Activated naive CD8-positive, alpha-beta T cell treated with anti-CD3 and anti-CD28 coated beads, Interleukin-2, amount 50 U/mL, for 24 hours (primary cell): ENCODE measurements around the gene XBP1.
"Not testable (repeated sequence)": the region's sequence is repeated elsewhere in the genome, so short reads cannot be mapped to it uniquely, and the experiment has no call there.

Source experiments
- ATAC-seq: fragments of 150-1000 bp; cut with Tn5 transposase; one replicate; pipeline ENCODE4 v1.10.0; 2021
- DNase-seq: peaks from one replicate; pipeline ENCODE4 v3.0.0; 2021
- H3K27ac Mint-ChIP-seq: one replicate; pipeline ENCODE4 v1.8.0; 2021; ENCODE audit warnings: mild to moderate bottlenecking, mixed read lengths
- H3K27me3 Mint-ChIP-seq: one replicate; pipeline ENCODE4 v1.8.0; 2021; ENCODE audit warnings: mixed read lengths
- H3K36me3 Mint-ChIP-seq: one replicate; pipeline ENCODE4 v1.8.0; 2021; ENCODE audit warnings: low read depth, mixed read lengths
- H3K4me1 Mint-ChIP-seq: one replicate; pipeline ENCODE4 v1.8.0; 2021; ENCODE audit warnings: mixed read lengths
- H3K4me3 Mint-ChIP-seq: one replicate; pipeline ENCODE4 v1.8.0; 2021; ENCODE audit warnings: mild to moderate bottlenecking, moderate library complexity, mixed read lengths
- H3K9me3 Mint-ChIP-seq: one replicate; pipeline ENCODE4 v1.8.0; 2021; ENCODE audit warnings: mixed read lengths

The XBP1 gene

DNA sequence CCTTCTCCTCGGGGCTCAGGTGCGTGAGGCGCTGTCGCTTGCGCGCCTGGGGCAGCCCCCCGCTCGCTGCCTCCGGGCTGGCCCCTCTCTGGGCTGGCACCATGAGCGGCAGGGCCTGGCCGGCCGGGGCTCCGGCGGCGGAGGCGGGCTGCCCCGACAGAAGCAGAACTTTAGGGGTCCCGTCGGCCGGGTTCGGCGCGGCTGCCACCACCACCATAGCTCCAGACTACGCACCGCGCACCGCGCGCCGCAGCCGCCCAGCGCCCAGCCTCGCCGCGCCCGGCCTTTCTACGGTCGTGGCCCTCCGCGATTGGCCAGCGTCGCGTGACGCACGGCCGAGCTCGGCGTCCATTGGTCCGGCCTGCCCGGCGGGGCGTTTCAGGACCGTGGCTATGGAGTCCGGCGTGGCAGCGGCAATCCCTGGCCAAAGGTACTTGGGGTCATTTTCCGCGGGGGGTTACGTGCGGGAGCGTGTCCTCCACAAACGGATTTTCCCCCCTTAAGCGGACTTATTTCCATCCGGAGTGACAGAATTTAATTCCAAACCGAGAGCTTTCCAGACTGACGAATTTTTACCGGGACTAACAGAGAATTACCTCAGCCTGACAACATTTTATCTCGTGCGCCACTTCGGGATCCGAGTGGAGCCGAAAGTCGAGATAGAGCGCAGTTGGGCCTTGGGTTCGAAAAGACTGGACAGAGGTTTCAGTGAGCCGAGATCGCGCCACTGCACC is at the start of gene XBP1:
TSS of gene XBP1 (minus strand) at position 262 of the 734 bp plus-strand sequence.
- Mint-ChIP-seq H3K4me1 (peaks cover 61% of the 10 kb centered on the region), H3K36me3 (peaks cover 51% of the 10 kb centered on the region), H3K4me3 (peak within 1 kb of the TSS; percentile 94), H3K27ac (peak within 1 kb of the TSS; percentile 98), H3K27me3 (no peaks in the 10 kb centered on the region), H3K9me3 (no peaks in the 10 kb centered on the region)
- DNase-seq (peak; percentile 92), ATAC-seq (peak; percentile 87)

DNA sequence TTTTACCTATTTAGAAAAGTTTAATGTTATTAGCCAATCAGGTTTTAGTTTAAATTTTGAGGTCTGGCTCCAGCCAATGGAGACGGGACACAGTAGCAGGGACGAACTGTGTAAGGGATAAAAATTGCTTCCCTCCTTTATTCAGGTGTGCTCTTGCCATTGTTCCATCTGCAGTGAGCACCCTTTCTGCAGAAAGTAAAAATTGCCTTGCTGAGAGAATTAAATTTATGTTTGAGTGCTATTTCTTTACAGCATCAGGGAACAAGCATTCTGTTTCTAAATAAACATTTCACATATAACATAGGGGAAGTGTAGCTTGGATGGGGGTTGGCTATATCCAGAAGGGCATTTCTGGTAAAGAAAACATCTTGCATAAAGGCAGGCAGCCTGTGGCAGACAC is 46.6 kb upstream of the XBP1 start:
- DNase-seq (no peak), ATAC-seq (no peak)
- no peak overlapping the region for H3K4me3 Mint-ChIP-seq
- H3K9me3 Mint-ChIP-seq: peaks cover 8% of the 10 kb centered on the region
- no peaks in the 10 kb centered on the region for H3K4me1 Mint-ChIP-seq
- H3K27me3 Mint-ChIP-seq: no peaks in the 10 kb centered on the region
- no peak overlapping the region for H3K27ac Mint-ChIP-seq
- peaks cover 8% of the 10 kb centered on the region for H3K36me3 Mint-ChIP-seq

DNA sequence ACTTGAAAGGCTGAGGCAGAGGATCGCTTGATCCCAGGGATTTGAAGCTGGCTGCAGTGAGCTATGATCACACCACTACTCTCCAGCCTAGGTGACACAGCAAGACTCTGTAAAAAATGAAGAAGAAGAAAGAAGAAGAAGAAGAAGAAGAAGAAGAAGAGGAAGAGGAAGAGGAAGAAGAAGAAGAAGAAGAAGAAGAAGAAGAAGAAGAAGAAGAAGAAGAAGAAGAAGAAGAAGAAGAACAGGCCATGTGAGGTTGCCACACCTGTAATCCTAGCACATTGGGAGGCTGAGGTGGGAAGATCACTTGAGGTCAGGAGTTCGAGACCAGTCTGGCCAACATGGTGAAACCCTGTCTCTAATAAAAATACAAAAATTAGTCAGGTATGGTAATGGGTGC is 43.9 kb upstream of the XBP1 start:
- not testable (repeated sequence) for H3K36me3 Mint-ChIP-seq, H3K4me3 Mint-ChIP-seq, ATAC-seq, H3K27me3 Mint-ChIP-seq, DNase-seq, H3K9me3 Mint-ChIP-seq, H3K4me1 Mint-ChIP-seq, H3K27ac Mint-ChIP-seq

DNA sequence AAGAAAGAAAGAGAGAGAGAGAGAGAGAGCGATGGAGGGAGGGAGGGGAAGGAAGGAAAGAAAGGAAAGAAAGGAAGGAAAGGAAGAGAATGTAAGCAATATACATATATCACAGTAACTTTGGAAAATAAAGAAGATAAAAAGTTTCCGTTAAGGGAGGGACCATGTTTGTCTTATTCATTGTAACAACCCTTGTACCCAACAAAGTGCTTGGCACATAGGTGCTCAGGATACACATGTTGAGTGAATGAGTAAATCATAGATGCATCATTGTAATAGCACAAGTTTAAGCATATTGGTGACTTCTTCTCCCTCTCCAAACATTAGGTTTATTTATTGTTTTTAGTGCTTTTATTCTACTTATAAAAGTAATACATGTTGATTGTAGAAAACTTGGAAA is 43.3 kb upstream of the XBP1 start:
- no peak overlapping the region for H3K27ac Mint-ChIP-seq
- DNase-seq (no peak), ATAC-seq (no peak)
- H3K4me3 Mint-ChIP-seq: no peak overlapping the region
- H3K27me3 Mint-ChIP-seq: no peaks in the 10 kb centered on the region
- H3K9me3 Mint-ChIP-seq: peaks cover 8% of the 10 kb centered on the region
- H3K4me1 Mint-ChIP-seq: no peaks in the 10 kb centered on the region
- H3K36me3 Mint-ChIP-seq: peaks cover 3% of the 10 kb centered on the region

DNA sequence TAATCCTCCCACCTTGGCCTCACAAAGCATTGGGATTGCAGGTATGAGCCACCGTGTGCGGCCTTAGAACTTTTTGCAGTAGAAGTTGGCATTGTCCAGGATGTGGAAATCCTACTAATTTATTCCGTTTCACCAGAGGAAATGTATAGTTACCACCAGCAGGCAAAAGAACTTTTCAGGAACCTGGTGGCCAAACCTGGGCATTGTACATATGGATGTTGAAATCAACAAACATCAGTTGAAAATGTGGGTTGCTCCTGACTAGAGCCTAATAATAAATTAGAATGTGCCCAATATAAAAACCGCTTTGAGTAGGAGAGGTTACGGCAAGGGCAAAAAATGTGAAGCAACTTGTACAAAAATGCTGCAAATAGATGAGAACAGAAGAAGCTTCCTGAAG is 40.7 kb upstream of the XBP1 start:
- H3K27ac Mint-ChIP-seq: no peak overlapping the region
- no peaks in the 10 kb centered on the region for H3K27me3 Mint-ChIP-seq
- H3K9me3 Mint-ChIP-seq: no peaks in the 10 kb centered on the region
- H3K4me3 Mint-ChIP-seq: no peak overlapping the region
- no peak for ATAC-seq
- no peaks in the 10 kb centered on the region for H3K36me3 Mint-ChIP-seq
- no peak for DNase-seq
- H3K4me1 Mint-ChIP-seq: no peaks in the 10 kb centered on the region

DNA sequence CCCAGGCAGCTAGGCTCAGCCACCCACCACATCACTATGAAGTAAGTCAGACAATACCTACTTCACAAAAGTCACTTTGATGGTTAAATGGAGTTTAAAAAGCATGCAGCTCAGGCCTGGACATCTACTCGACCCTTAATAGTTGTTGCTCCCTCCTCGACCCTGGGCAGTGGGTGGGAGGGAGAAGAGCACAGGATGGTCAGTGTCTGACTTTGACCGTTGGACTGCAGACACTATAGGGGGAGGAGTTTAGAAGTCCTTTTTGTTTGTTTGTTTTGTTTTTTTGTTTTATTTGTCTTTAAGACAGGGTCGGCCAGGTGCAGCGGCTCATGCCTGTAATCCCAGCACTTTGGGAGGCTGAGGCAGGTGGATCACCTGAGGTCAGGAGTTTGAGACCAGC is 38.6 kb upstream of the XBP1 start:
- no peak for ATAC-seq
- H3K4me3 Mint-ChIP-seq: no peak overlapping the region
- H3K27ac Mint-ChIP-seq: no peak overlapping the region
- no peak for DNase-seq
- no peaks in the 10 kb centered on the region for H3K4me1 Mint-ChIP-seq
- no peaks in the 10 kb centered on the region for H3K9me3 Mint-ChIP-seq
- no peaks in the 10 kb centered on the region for H3K36me3 Mint-ChIP-seq
- H3K27me3 Mint-ChIP-seq: no peaks in the 10 kb centered on the region

DNA sequence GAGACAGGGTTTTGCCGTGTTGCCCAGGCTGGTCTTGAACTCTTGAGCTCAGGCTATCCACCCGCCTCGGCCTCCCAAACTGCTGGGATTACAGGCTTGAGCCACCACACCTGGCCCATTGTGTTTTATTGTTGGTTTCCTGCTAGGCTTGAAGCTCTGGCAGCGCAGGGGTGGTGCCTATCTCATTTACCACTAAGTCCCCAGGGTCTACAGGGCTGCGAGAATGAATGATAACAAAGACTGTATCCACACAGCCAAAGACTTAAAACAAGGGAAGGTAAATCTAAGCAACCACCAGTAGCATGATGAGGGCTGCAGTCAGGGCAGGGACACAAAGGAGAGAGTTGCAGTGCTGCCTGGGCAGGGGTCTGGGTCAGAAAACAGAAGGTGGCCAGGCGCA is 37.3 kb upstream of the XBP1 start:
- ATAC-seq: no peak
- Mint-ChIP-seq H3K4me3 (no peak overlapping the region), H3K4me1 (no peaks in the 10 kb centered on the region), H3K27ac (no peak overlapping the region), H3K9me3 (no peaks in the 10 kb centered on the region), H3K36me3 (no peaks in the 10 kb centered on the region), H3K27me3 (no peaks in the 10 kb centered on the region)
- DNase-seq: no peak

DNA sequence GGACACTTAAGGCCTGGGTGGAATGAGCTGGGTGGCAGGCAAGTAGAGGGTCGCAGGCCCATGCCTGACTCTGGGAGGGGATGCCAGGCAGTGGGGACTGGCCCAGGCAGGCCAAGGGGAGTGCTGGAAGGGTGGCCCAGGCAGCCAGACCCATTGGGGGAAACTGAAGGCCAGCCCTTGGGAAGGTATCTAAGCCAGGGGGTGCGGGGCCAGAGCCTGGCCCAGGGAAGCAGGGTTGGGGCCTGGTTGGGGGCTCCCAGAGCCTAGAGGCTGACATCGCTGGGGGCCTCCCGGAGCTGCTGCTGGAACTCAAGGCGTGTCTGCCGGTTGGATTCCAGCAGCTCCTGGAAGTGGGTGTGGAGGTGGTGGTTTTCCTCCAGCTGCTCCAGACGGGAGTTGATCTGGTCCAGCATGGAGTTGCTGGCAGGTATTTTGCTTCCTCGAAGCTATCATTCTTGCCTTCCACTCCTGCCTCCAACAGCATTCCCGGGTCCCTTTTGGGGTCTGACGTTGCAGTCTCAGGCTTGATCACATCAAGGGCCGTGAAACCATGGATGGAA is 35.3 kb upstream of the XBP1 start:
- no peak overlapping the region for H3K27ac Mint-ChIP-seq
- ATAC-seq (no peak), DNase-seq (no peak)
- no peaks in the 10 kb centered on the region for H3K36me3 Mint-ChIP-seq
- H3K27me3 Mint-ChIP-seq: no peaks in the 10 kb centered on the region
- H3K9me3 Mint-ChIP-seq: no peaks in the 10 kb centered on the region
- no peaks in the 10 kb centered on the region for H3K4me1 Mint-ChIP-seq
- H3K4me3 Mint-ChIP-seq: no peak overlapping the region

DNA sequence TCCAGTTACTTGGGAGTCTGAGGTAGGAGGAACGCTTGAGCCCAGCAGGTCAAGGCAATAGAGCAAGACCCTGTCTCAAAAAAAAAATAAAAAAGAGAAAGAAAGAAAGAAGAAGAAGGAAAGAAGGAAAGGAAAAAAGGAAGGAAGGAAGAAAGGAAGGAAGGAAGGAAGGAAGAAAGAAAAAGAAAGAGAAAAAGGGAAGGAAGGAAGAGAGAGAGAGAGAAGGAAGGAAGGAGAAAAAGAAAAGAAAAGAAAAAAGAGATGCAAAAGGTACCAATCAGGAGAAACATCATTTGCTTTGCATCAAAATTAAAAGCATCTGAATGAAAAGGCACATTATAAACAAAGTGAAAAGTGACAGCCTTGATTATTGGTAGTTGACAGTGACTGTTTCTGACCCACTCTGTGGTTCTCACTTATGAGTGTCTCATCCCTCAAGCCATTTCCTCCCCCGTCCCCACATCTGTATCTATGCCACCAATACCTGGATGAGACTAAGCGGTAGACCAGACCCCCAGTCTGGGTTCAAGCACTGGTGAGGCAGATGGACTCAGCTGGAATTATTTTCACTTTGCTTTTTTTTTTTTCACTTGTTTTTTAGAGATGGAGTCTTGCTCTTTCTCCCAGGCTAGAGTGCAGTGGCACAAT is 33.0 kb upstream of the XBP1 start:
- peaks cover 7% of the 10 kb centered on the region for H3K4me1 Mint-ChIP-seq
- no peaks in the 10 kb centered on the region for H3K9me3 Mint-ChIP-seq
- no peak overlapping the region for H3K27ac Mint-ChIP-seq
- H3K4me3 Mint-ChIP-seq: no peak overlapping the region
- ATAC-seq (peak; percentile 62), DNase-seq (no peak)
- no peaks in the 10 kb centered on the region for H3K27me3 Mint-ChIP-seq
- H3K36me3 Mint-ChIP-seq: no peaks in the 10 kb centered on the region

DNA sequence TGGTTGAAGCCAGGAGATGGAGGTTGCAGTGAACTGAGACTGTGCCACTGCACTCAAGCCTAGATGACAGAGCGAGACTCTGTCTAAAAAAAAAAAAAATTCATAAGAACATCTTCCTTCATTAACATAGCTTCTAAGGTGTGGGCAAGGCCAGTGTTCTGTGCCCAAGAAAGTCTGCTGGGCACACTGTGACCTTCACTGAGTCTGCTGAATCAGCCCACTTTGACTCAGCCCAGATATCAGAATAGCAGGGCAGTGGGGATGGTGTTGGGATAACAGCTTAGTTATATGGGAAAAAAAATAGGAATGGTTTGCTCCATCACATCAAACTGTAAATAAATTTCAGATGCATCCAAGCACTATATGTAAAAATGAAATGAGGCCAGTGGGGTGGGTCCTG is 32.4 kb upstream of the XBP1 start:
- ATAC-seq (no peak), DNase-seq (no peak)
- Mint-ChIP-seq H3K27me3 (no peaks in the 10 kb centered on the region), H3K27ac (no peak overlapping the region), H3K4me3 (no peak overlapping the region), H3K4me1 (peaks cover 7% of the 10 kb centered on the region), H3K36me3 (no peaks in the 10 kb centered on the region), H3K9me3 (no peaks in the 10 kb centered on the region)

DNA sequence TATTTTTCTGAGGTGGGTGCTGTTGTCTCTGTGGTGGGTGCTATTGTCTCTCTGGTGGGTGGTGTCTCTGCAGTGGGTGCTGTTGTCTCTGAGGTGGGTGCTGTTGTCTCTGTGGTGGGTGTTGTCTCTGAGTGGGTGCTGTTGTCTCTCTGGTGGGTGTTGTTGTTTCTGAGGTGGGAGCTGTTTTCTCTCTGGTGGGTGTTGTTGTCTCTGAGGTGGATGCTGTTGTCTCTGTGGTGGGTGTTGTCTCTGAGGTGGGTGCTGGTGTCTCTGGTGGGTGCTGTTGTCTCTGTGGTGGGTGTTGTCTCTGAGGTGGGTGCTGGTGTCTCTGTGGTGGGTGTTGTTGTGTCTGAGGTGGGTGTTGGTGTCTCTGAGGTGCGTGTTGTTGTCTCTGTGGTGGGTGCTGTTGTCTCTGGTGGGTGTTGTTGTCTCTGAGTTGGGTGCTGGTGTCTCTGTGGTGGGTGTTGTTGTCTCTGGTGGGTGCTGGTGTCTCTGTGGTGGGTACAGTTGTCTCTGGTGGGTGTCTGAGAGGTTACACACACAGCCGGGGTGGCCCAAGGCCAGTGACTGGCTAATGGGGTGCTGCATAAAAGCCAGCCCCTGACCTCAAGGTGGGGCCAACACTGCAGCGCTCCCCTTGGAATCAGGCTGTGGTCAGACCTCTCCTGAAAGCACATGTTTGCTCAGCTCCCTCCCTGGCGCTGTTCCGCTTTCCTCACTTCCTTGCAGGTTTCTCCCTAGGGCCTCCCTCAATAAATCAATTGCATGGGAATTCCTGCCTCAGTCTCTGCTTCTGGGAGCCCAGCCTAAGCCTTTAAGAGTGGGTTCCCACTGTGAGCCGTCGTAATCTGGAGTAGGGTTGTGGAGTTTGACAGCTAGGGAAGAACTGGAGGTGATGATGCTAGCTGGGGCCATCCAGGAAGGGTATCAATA is 31.0 kb upstream of the XBP1 start:
- Mint-ChIP-seq H3K4me1 (peaks cover 7% of the 10 kb centered on the region), H3K27me3 (no peaks in the 10 kb centered on the region), H3K4me3 (no peak overlapping the region), H3K9me3 (no peaks in the 10 kb centered on the region), H3K36me3 (no peaks in the 10 kb centered on the region), H3K27ac (no peak overlapping the region)
- DNase-seq (no peak), ATAC-seq (no peak)

DNA sequence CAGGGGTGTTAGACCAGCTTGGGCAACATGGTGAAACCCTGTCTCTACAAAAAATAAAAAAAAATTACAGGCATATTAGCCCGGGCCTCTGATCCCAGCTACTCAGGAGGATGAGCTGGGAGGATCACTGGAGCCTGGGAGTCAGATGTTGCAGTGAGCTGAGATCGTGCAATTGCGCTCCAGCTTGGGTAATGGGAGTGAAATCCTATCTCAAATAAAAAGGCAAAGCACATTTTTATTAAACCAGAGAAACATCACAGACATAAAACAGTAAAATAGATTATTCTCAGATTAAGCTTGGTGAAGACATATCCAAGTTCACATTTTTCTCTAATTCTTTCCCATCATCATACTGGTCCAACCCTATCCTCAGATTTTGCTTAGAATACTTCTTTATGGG is 30.1 kb upstream of the XBP1 start:
- Mint-ChIP-seq H3K27me3 (no peaks in the 10 kb centered on the region), H3K27ac (no peak overlapping the region), H3K36me3 (peaks cover 2% of the 10 kb centered on the region), H3K4me3 (no peak overlapping the region), H3K9me3 (no peaks in the 10 kb centered on the region), H3K4me1 (peaks cover 7% of the 10 kb centered on the region)
- DNase-seq (no peak), ATAC-seq (no peak)

DNA sequence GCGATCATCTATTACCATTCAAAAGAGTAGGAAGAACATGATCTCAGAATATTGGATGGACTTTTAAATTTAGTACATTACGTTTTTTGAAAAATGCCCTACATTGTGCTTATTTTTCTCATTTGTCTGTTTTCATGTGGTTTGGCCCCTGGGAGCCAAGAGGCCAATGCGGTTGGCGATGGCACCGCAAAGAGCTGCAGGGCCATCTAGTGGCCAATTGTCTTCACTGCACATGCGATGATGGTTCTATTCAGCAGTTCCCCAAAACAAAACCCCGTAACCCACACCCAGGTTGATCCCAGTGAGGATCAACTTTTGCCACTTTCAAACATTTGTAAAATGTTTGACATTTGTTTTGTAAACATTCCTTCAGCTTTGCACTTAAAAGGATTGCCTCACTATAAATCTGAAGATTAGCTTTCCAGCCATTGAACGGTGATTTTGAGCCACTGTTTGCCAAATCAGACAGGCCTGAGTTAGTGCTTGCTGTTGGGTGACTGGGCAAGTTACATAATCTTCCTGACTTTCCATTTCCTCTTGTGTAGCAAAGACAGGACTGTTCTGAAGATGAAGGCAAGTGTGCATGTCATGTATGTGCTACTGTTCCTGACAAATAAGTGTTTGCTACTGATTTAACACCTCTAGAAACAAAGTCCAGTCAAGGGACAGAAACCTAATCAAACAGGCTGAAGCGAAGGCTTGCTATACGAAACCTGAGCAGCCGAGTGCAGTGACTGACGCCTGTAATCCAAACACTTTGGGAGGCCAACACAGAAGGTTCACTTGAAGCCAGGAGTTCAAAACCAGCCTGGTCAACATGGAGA is 29.2 kb upstream of the XBP1 start:
- H3K27me3 Mint-ChIP-seq: no peaks in the 10 kb centered on the region
- H3K36me3 Mint-ChIP-seq: peaks cover 3% of the 10 kb centered on the region
- DNase-seq: peak; percentile 76
- no peaks in the 10 kb centered on the region for H3K9me3 Mint-ChIP-seq
- peak overlapping the region; percentile 71 for H3K27ac Mint-ChIP-seq
- peaks cover 7% of the 10 kb centered on the region for H3K4me1 Mint-ChIP-seq
- no peak overlapping the region for H3K4me3 Mint-ChIP-seq
- peak; percentile 72 for ATAC-seq

DNA sequence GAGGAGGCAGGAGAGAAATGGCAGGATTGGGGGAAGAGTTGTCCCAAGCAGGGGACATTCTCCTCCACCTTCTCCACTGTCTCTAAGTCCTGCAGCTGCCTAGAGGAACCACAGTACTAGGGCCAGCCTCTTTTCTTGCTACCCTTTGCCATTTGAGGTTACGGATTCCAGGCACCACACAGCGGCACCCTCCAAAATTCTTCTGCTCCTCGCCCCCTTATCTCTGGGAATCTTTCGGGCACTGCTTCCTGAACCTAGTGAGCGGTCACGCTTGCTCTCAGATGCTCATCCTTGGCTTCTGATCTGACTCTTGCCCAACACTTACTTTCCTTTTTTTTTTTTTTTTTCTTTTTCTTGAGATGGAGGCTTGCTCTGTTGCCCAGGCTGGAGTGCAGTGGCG is 26.6 kb upstream of the XBP1 start:
- DNase-seq: no peak
- Mint-ChIP-seq H3K36me3 (peaks cover 7% of the 10 kb centered on the region), H3K27ac (no peak overlapping the region), H3K27me3 (no peaks in the 10 kb centered on the region), H3K9me3 (no peaks in the 10 kb centered on the region), H3K4me3 (no peak overlapping the region), H3K4me1 (peaks cover 22% of the 10 kb centered on the region)
- no peak for ATAC-seq
